ENCODE results near the gene ARID1B.

Gene ARID1B

DNA sequence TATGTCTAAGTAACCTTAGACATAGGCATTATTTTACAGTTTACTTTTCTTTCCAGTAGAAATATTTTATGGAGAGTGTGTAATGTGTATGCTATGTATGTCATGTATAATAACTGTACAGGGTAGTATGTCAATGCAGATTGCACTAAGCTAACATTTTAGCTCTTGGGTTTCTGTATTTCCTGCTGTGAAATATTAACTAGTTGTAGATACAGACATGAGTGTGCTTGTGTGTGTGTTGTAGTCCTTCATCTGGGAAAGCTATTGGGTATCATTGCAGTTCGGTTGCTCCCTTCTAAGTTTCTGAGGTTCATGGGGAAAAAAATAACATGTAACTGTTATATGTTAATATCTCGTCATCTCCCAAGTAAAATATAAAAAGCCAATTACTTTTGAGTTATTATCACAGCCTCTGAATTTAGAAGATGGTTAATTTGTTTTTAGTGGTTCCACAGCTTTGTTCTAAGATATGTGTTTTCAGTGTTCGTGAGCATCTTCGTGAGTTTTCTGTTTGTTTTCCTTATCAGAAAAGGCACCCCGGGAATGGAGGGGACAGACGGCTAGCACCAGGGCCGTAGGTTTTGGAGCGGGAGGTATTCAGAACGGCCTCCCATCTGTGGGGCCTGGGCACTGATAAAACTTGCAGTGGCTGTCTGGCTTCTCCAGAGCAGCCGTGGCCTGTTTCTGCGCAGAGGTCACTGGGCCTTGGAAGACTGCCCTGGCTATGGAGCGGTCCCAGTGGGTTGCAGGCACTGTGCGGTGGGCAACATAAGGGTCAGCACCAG, 215.0 kb downstream of the ARID1B start:
- peaks cover 24% of the 10 kb centered on the region for H3K4me1 ChIP-seq (ENCODE audit: control insufficient read depth, low read depth, low read length)
- no peak overlapping the region for H3K9ac ChIP-seq (ENCODE audit: low read length)
- H3K36me3 ChIP-seq (ENCODE audit: control insufficient read depth, low read depth, low read length): no peaks in the 10 kb centered on the region
- H3K4me3 ChIP-seq (ENCODE audit: low read length): no peak overlapping the region
- no peaks in the 10 kb centered on the region for H3K9me3 ChIP-seq (ENCODE audit: control insufficient read depth, low read depth, low read length)
- no peaks in the 10 kb centered on the region for H3K27me3 ChIP-seq (ENCODE audit: control insufficient read depth, insufficient read depth, low read length)
- H3K27ac ChIP-seq (ENCODE audit: low read length): no peak overlapping the region

- Histone ChIP-seq H3K4me3 (ENCODE audit: low read length) (no peak overlapping the region), H3K27me3 (ENCODE audit: control insufficient read depth, insufficient read depth, low read length) (no peaks in the 10 kb centered on the region), H3K4me1 (ENCODE audit: control insufficient read depth, low read depth, low read length) (peaks cover 13% of the 10 kb centered on the region), H3K36me3 (ENCODE audit: control insufficient read depth, low read depth, low read length) (no peaks in the 10 kb centered on the region), H3K9ac (ENCODE audit: low read length) (no peak overlapping the region), H3K9me3 (ENCODE audit: control insufficient read depth, low read depth, low read length) (no peaks in the 10 kb centered on the region), H3K27ac (ENCODE audit: low read length) (no peak overlapping the region)
These were observed 216.5 kb downstream of the ARID1B start for GRCh38 chr6:156993713-156994112.

GRCh38 chr6:156994215-156995076, 217.3 kb downstream of the ARID1B start:
- Histone ChIP-seq H3K4me1 (ENCODE audit: control insufficient read depth, low read depth, low read length) (peaks cover 8% of the 10 kb centered on the region), H3K9ac (ENCODE audit: low read length) (no peak overlapping the region), H3K9me3 (ENCODE audit: control insufficient read depth, low read depth, low read length) (no peaks in the 10 kb centered on the region), H3K4me3 (ENCODE audit: low read length) (no peak overlapping the region), H3K27me3 (ENCODE audit: control insufficient read depth, insufficient read depth, low read length) (no peaks in the 10 kb centered on the region), H3K36me3 (ENCODE audit: control insufficient read depth, low read depth, low read length) (no peaks in the 10 kb centered on the region), H3K27ac (ENCODE audit: low read length) (no peak overlapping the region)

GRCh38 chr6:156995502-156995901, 218.3 kb downstream of the ARID1B start:
- Histone ChIP-seq H3K27me3 (ENCODE audit: control insufficient read depth, insufficient read depth, low read length) (no peaks in the 10 kb centered on the region), H3K9me3 (ENCODE audit: control insufficient read depth, low read depth, low read length) (no peaks in the 10 kb centered on the region), H3K9ac (ENCODE audit: low read length) (no peak overlapping the region), H3K4me3 (ENCODE audit: low read length) (no peak overlapping the region), H3K27ac (ENCODE audit: low read length) (no peak overlapping the region), H3K4me1 (ENCODE audit: control insufficient read depth, low read depth, low read length) (peaks cover 8% of the 10 kb centered on the region), H3K36me3 (ENCODE audit: control insufficient read depth, low read depth, low read length) (no peaks in the 10 kb centered on the region)

GRCh38 chr6:156996265-156996664, 219.1 kb downstream of the ARID1B start:
- Histone ChIP-seq H3K27ac (ENCODE audit: low read length) (no peak overlapping the region), H3K27me3 (ENCODE audit: control insufficient read depth, insufficient read depth, low read length) (no peaks in the 10 kb centered on the region), H3K4me1 (ENCODE audit: control insufficient read depth, low read depth, low read length) (peaks cover 9% of the 10 kb centered on the region), H3K36me3 (ENCODE audit: control insufficient read depth, low read depth, low read length) (no peaks in the 10 kb centered on the region), H3K9ac (ENCODE audit: low read length) (no peak overlapping the region), H3K4me3 (ENCODE audit: low read length) (no peak overlapping the region), H3K9me3 (ENCODE audit: control insufficient read depth, low read depth, low read length) (no peaks in the 10 kb centered on the region)

- Histone ChIP-seq H3K9ac (ENCODE audit: low read length) (no peak overlapping the region), H3K27ac (ENCODE audit: low read length) (no peak overlapping the region), H3K4me3 (ENCODE audit: low read length) (no peak overlapping the region), H3K27me3 (ENCODE audit: control insufficient read depth, insufficient read depth, low read length) (no peaks in the 10 kb centered on the region), H3K4me1 (ENCODE audit: control insufficient read depth, low read depth, low read length) (peaks cover 25% of the 10 kb centered on the region), H3K36me3 (ENCODE audit: control insufficient read depth, low read depth, low read length) (no peaks in the 10 kb centered on the region), H3K9me3 (ENCODE audit: control insufficient read depth, low read depth, low read length) (no peaks in the 10 kb centered on the region)
These were observed 221.7 kb downstream of the ARID1B start for GRCh38 chr6:156998794-156999330.

GRCh38 chr6:156999762-157000161, 222.6 kb downstream of the ARID1B start:
- Histone ChIP-seq H3K27me3 (ENCODE audit: control insufficient read depth, insufficient read depth, low read length) (no peaks in the 10 kb centered on the region), H3K9ac (ENCODE audit: low read length) (no peak overlapping the region), H3K4me3 (ENCODE audit: low read length) (no peak overlapping the region), H3K36me3 (ENCODE audit: control insufficient read depth, low read depth, low read length) (no peaks in the 10 kb centered on the region), H3K9me3 (ENCODE audit: control insufficient read depth, low read depth, low read length) (no peaks in the 10 kb centered on the region), H3K4me1 (ENCODE audit: control insufficient read depth, low read depth, low read length) (peaks cover 22% of the 10 kb centered on the region), H3K27ac (ENCODE audit: low read length) (no peak overlapping the region)

GRCh38 chr6:157001716-157002115, 224.5 kb downstream of the ARID1B start:
- no peaks in the 10 kb centered on the region for H3K27me3 ChIP-seq (ENCODE audit: control insufficient read depth, insufficient read depth, low read length)
- no peak overlapping the region for H3K27ac ChIP-seq (ENCODE audit: low read length)
- no peaks in the 10 kb centered on the region for H3K9me3 ChIP-seq (ENCODE audit: control insufficient read depth, low read depth, low read length)
- H3K9ac ChIP-seq (ENCODE audit: low read length): no peak overlapping the region
- peaks cover 25% of the 10 kb centered on the region for H3K4me1 ChIP-seq (ENCODE audit: control insufficient read depth, low read depth, low read length)
- H3K36me3 ChIP-seq (ENCODE audit: control insufficient read depth, low read depth, low read length): no peaks in the 10 kb centered on the region
- H3K4me3 ChIP-seq (ENCODE audit: low read length): no peak overlapping the region

- H3K4me3 ChIP-seq (ENCODE audit: low read length): no peak overlapping the region
- no peaks in the 10 kb centered on the region for H3K9me3 ChIP-seq (ENCODE audit: control insufficient read depth, low read depth, low read length)
- H3K9ac ChIP-seq (ENCODE audit: low read length): no peak overlapping the region
- no peaks in the 10 kb centered on the region for H3K27me3 ChIP-seq (ENCODE audit: control insufficient read depth, insufficient read depth, low read length)
- H3K36me3 ChIP-seq (ENCODE audit: control insufficient read depth, low read depth, low read length): no peaks in the 10 kb centered on the region
- H3K4me1 ChIP-seq (ENCODE audit: control insufficient read depth, low read depth, low read length): peaks cover 30% of the 10 kb centered on the region
- no peak overlapping the region for H3K27ac ChIP-seq (ENCODE audit: low read length)
These were observed 225.6 kb downstream of the ARID1B start for GRCh38 chr6:157002774-157003173.

- Histone ChIP-seq H3K27me3 (ENCODE audit: control insufficient read depth, insufficient read depth, low read length) (no peaks in the 10 kb centered on the region), H3K4me1 (ENCODE audit: control insufficient read depth, low read depth, low read length) (peaks cover 41% of the 10 kb centered on the region), H3K27ac (ENCODE audit: low read length) (no peak overlapping the region), H3K36me3 (ENCODE audit: control insufficient read depth, low read depth, low read length) (no peaks in the 10 kb centered on the region), H3K9me3 (ENCODE audit: control insufficient read depth, low read depth, low read length) (no peaks in the 10 kb centered on the region), H3K9ac (ENCODE audit: low read length) (no peak overlapping the region), H3K4me3 (ENCODE audit: low read length) (no peak overlapping the region)
These were observed 228.8 kb downstream of the ARID1B start for GRCh38 chr6:157005940-157006339.

DNA sequence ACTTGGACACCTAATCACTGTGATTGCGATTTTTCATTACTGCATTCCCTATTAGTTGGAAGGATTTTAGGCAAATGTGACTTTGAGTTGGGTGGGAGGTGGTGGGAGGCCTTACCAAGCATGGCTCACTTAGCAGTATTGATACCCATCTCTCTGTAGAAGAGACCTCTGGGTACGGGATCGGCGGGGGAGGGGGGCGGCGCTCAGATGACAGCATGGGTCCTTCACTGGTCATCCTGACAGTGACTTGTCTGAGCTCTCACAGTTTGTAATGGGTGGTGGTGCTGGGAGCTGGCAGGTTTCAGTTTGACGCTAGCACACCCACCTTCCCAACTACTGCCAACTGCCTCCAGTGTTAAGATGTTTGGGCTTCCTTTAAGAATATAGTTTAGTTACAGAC, 231.4 kb downstream of the ARID1B start:
- Histone ChIP-seq H3K4me1 (ENCODE audit: control insufficient read depth, low read depth, low read length) (peaks cover 28% of the 10 kb centered on the region), H3K36me3 (ENCODE audit: control insufficient read depth, low read depth, low read length) (no peaks in the 10 kb centered on the region), H3K27ac (ENCODE audit: low read length) (no peak overlapping the region), H3K9me3 (ENCODE audit: control insufficient read depth, low read depth, low read length) (no peaks in the 10 kb centered on the region), H3K27me3 (ENCODE audit: control insufficient read depth, insufficient read depth, low read length) (no peaks in the 10 kb centered on the region), H3K9ac (ENCODE audit: low read length) (no peak overlapping the region), H3K4me3 (ENCODE audit: low read length) (no peak overlapping the region)
